ENCODE measurements around the gene MROH9.

- TF ChIP-seq CREB1 (IDR thresholded peaks at IDR 0.05; ENCODE audit: low read depth) = no peak
- TF ChIP-seq EP300 (IDR thresholded peaks at IDR 0.05; ENCODE audit: borderline replicate concordance) = no peak
- no peak for TF ChIP-seq FOXM1 (IDR thresholded peaks at IDR 0.05; ENCODE audit: borderline replicate concordance, low read depth)
- no peak for TF ChIP-seq REST (IDR thresholded peaks at IDR 0.05; ENCODE audit: low read depth)
- TF ChIP-seq RAD21 (IDR thresholded peaks at IDR 0.05; ENCODE audit: low read depth) = no peak
Measured at GRCh38 chr1:171110621-171111326, 175.4 kb downstream of the MROH9 start.
